CD4-positive, alpha-beta T cell (primary cell): ENCODE measurements around the gene MMP24OS. TPM values are rescaled to one million over a fixed set of nuclear protein-coding genes. Genes with fewer than 3 reads are reported as not detected.

ENCODE experiments used
- ATAC-seq: fragments of 200-7000 bp; cut with Tn5 transposase; one replicate; pipeline ENCODE4 v1.10.0; 2022; ENCODE audit warnings: mild to moderate bottlenecking; ENCODE audit not compliant: poor library complexity
- CTCF ChIA-PET: fragments of 350-600 bp; sonication (Branson Sonifier 250); formaldehyde crosslinking; loops from one replicate; lab custom pipeline; 2021; ENCODE audit warnings: antibody characterized with exemption, inconsistent platforms; lab: Charles Lee
- POLR2A ChIA-PET: fragments of 350-600 bp; sonication (Branson Sonifier 250); formaldehyde crosslinking; loops from one replicate; lab custom pipeline; 2021; ENCODE audit warnings: antibody characterized with exemption, inconsistent platforms; lab: Charles Lee
- DNase-seq, 14 experiments: peaks; one replicate each; pipeline ENCODE4 v3.0.0-alpha.2; 2013 to 2020; ENCODE audit warnings: mixed read lengths in 2 of 14
- H3K27ac ChIP-seq, 2 donors: one replicate each; pipeline versions ENCODE4 v1.5.1 to v1.7.0; 2013; ENCODE audit warnings: low read length in 2 of 2, low read depth in 1 of 2, mild to moderate bottlenecking in 1 of 2
- H3K27me3 ChIP-seq, 2 experiments: 1 replicate in 1 of 2; 2 replicates in 1 of 2; pipeline versions ENCODE4 v1.6.1 to v1.7.0; 2013; ENCODE audit warnings: low read length in 2 of 2, control low read depth in 1 of 2, mild to moderate bottlenecking in 1 of 2, moderate library complexity in 1 of 2; ENCODE audit not compliant: insufficient read depth in 2 of 2, control insufficient read depth in 1 of 2
- H3K36me3 ChIP-seq: one replicate; pipeline ENCODE4 v1.6.1; 2013; ENCODE audit warnings: low read length, control low read depth; ENCODE audit not compliant: insufficient read depth
- H3K4me1 ChIP-seq: one replicate; pipeline ENCODE4 v1.6.1; 2013; ENCODE audit warnings: low read length, control low read depth; ENCODE audit not compliant: insufficient read depth
- H3K4me3 ChIP-seq: one replicate; pipeline ENCODE4 v1.5.1; 2013; ENCODE audit warnings: mild to moderate bottlenecking, low read length, moderate library complexity
- H3K9me3 ChIP-seq, 2 experiments: 1 replicate in 1 of 2; 2 replicates in 1 of 2; pipeline versions ENCODE4 v1.6.1 to v1.7.0; 2013; ENCODE audit warnings: low read length in 2 of 2, mild to moderate bottlenecking in 2 of 2, control low read depth in 1 of 2, moderate library complexity in 1 of 2; ENCODE audit not compliant: control insufficient read depth in 1 of 2, insufficient read depth in 1 of 2
- H3K27ac Mint-ChIP-seq: one replicate; pipeline ENCODE4 v1.8.0; 2020; ENCODE audit warnings: mixed read lengths
- H3K27me3 Mint-ChIP-seq: one replicate; pipeline ENCODE4 v1.8.0; 2021; ENCODE audit warnings: mixed read lengths
- H3K36me3 Mint-ChIP-seq: one replicate; pipeline ENCODE4 v1.8.0; 2021; ENCODE audit warnings: low read depth, mixed read lengths
- H3K4me1 Mint-ChIP-seq: one replicate; pipeline ENCODE4 v1.8.0; 2021; ENCODE audit warnings: low read depth, mixed read lengths
- H3K4me3 Mint-ChIP-seq: one replicate; pipeline ENCODE4 v1.8.0; 2020; ENCODE audit warnings: mild to moderate bottlenecking, mixed read lengths
- H3K9me3 Mint-ChIP-seq: one replicate; pipeline ENCODE4 v1.8.0; 2020; ENCODE audit warnings: mixed read lengths
- CTCF ChIP-seq: fragments of 200-600 bp; IDR thresholded peaks from one replicate; pipeline ENCODE4 v1.8.0; 2022; ENCODE audit warnings: antibody characterized with exemption, mild to moderate bottlenecking
- intact Hi-C, 2 experiments: fragments of 100-400 bp; cut with DNase I in 1 of 2; cut with micrococcal nuclease in 1 of 2; formaldehyde crosslinking; loops; one replicate each; pipeline versions ENCODE4 v1.15.1 to v1.9.0; 2023 to 2025; cut with DNase I, micrococcal nuclease
- total RNA-seq, 174 experiments: library from RNA in 2 of 174; stranded (reverse) in 2 of 174; gene quantifications; one replicate each; pipeline ENCODE4 v1.2.3 and lab custom pipeline; 2021 to 2026

Gene MMP24OS
- total RNA-seq, 2 experiments from 2014 or later: 71.8 to 74.8 TPM

GRCh38 chr20:35283441-35284266, 5.7 kb upstream of the MMP24OS start:
- no peaks in the 10 kb centered on the region for H3K27me3 Mint-ChIP-seq
- Histone ChIP-seq H3K9me3 (no peaks in the 10 kb centered on the region), H3K36me3 (peaks cover 29% of the 10 kb centered on the region), H3K4me1 (peaks cover 24% of the 10 kb centered on the region), H3K27me3 (no peaks in the 10 kb centered on the region), H3K4me3 (peak overlapping the region; percentile 88), H3K27ac (peak overlapping the region; percentile 61 to 71)
- ChIA-PET POLR2A (interaction anchor here (0.7 to 1.9 kb wide), 6 partner anchors 20 to 670 kb away, joined by 3 to 7 read pairs (median 5); partner anchors contain the start of genes CEP250, RBM39 and SCAND1), CTCF (interaction anchor here (0.5 to 1.6 kb wide), 4 partner anchors 20 to 671 kb away, joined by 3 to 12 read pairs (median 4); no protein-coding TSS in a partner anchor)
- intact Hi-C loops: loop anchor here in 1 of 2 experiments (5.0 kb wide), 1 partner anchor 669 kb away; the partner anchor contains the start of gene SCAND1
- H3K27ac Mint-ChIP-seq: peak overlapping the region; percentile 84
- H3K36me3 Mint-ChIP-seq: peaks cover 41% of the 10 kb centered on the region
- no peak for TF ChIP-seq CTCF
- H3K4me1 Mint-ChIP-seq: peaks cover 27% of the 10 kb centered on the region
- DNase-seq (peak in 2 of 14 experiments; percentile 12 to 26), ATAC-seq (peak; percentile 4)
- H3K4me3 Mint-ChIP-seq: peak overlapping the region; percentile 97
- H3K9me3 Mint-ChIP-seq: no peaks in the 10 kb centered on the region

GRCh38 chr20:35281506-35282101, 3.7 kb upstream of the MMP24OS start:
- POLR2A ChIA-PET: no interaction called here
- CTCF ChIA-PET: no interaction called here
- Mint-ChIP-seq H3K27ac (peak overlapping the region; percentile 64), H3K36me3 (peaks cover 56% of the 10 kb centered on the region), H3K4me3 (peak overlapping the region; percentile 15), H3K4me1 (peaks cover 37% of the 10 kb centered on the region), H3K9me3 (no peaks in the 10 kb centered on the region), H3K27me3 (no peaks in the 10 kb centered on the region)
- H3K27me3 ChIP-seq: no peaks in the 10 kb centered on the region
- H3K4me3 ChIP-seq: no peak overlapping the region
- no peak for DNase-seq
- H3K9me3 ChIP-seq: no peaks in the 10 kb centered on the region
- no peak overlapping the region for H3K27ac ChIP-seq
- intact Hi-C loops: loop anchor here in 1 of 2 experiments (5.0 kb wide), 1 partner anchor 671 kb away; the partner anchor contains the start of gene SCAND1
- no peak for ATAC-seq
- TF ChIP-seq CTCF: no peak
- peaks cover 33% of the 10 kb centered on the region for H3K36me3 ChIP-seq
- H3K4me1 ChIP-seq: peaks cover 39% of the 10 kb centered on the region

GRCh38 chr20:35280523-35280922, 2.6 kb upstream of the MMP24OS start:
- peaks cover 48% of the 10 kb centered on the region for H3K4me1 Mint-ChIP-seq

More at GRCh38 chr20:35280523-35280922, 2.6 kb upstream of the MMP24OS start:
- Mint-ChIP-seq H3K36me3 (peaks cover 56% of the 10 kb centered on the region), H3K27me3 (no peaks in the 10 kb centered on the region), H3K4me3 (peak overlapping the region; percentile 86), H3K9me3 (no peaks in the 10 kb centered on the region), H3K27ac (peak overlapping the region; percentile 97)
- H3K27ac ChIP-seq: no peak overlapping the region
- no peak for ATAC-seq
- POLR2A ChIA-PET: no interaction called here
- no peaks in the 10 kb centered on the region for H3K27me3 ChIP-seq
- intact Hi-C loops: loop anchor here in 1 of 2 experiments (5.0 kb wide), 1 partner anchor 672 kb away; the partner anchor contains the start of gene SCAND1
- peaks cover 50% of the 10 kb centered on the region for H3K4me1 ChIP-seq
- H3K4me3 ChIP-seq: no peak overlapping the region
- H3K9me3 ChIP-seq: no peaks in the 10 kb centered on the region
- CTCF ChIA-PET: interaction anchor here (1.0 kb wide), 1 partner anchor 23 kb away, joined by 3 read pairs; no protein-coding TSS in a partner anchor
- no peak for TF ChIP-seq CTCF
- DNase-seq: no peak
- peaks cover 40% of the 10 kb centered on the region for H3K36me3 ChIP-seq
